NT2/D1 (cell line): Measurements from ENCODE around the gene SIRT3.

ENCODE experiments used
- DNase-seq: peaks from one replicate; pipeline ENCODE4 v3.0.0-alpha.2; 2011; ENCODE audit warnings: low read depth, low spot score
- H3K27me3 ChIP-seq: 2 replicates; pipeline ENCODE4 v1.6.0; 2011; ENCODE audit warnings: mild to moderate bottlenecking; ENCODE audit not compliant: insufficient read length, insufficient read depth
- H3K36me3 ChIP-seq: 2 replicates; pipeline ENCODE4 v1.6.1; 2011; ENCODE audit warnings: mild to moderate bottlenecking, low read length, mixed read lengths; ENCODE audit not compliant: insufficient read depth, insufficient read length
- H3K4me1 ChIP-seq: 2 replicates; pipeline ENCODE4 v1.5.1; 2011; ENCODE audit not compliant: insufficient read depth, insufficient read length
- H3K4me3 ChIP-seq: 2 replicates; pipeline ENCODE4 v1.5.1; 2011; ENCODE audit warnings: low read depth; ENCODE audit not compliant: insufficient read length
- H3K9ac ChIP-seq: 2 replicates; pipeline ENCODE4 v1.6.0; 2011; ENCODE audit warnings: low read depth; ENCODE audit not compliant: insufficient read length
- H3K9me3 ChIP-seq: 2 replicates; pipeline ENCODE4 v1.5.1; 2011; ENCODE audit warnings: mild to moderate bottlenecking, low read length; ENCODE audit not compliant: insufficient read depth
- SUZ12 ChIP-seq: IDR thresholded peaks from 2 replicates; pipeline ENCODE4 v1.6.1; 2011; ENCODE audit not compliant: insufficient read length, insufficient read depth; ENCODE audit errors: extremely low read depth
- YY1 ChIP-seq: IDR thresholded peaks from 2 replicates; pipeline ENCODE4 v1.6.1; 2011; ENCODE audit not compliant: insufficient read length, insufficient read depth
- ZNF274 ChIP-seq: IDR thresholded peaks from 2 replicates; pipeline ENCODE4 v1.6.1; 2011; ENCODE audit warnings: mild to moderate bottlenecking, low read depth, low read length

Gene SIRT3

DNA sequence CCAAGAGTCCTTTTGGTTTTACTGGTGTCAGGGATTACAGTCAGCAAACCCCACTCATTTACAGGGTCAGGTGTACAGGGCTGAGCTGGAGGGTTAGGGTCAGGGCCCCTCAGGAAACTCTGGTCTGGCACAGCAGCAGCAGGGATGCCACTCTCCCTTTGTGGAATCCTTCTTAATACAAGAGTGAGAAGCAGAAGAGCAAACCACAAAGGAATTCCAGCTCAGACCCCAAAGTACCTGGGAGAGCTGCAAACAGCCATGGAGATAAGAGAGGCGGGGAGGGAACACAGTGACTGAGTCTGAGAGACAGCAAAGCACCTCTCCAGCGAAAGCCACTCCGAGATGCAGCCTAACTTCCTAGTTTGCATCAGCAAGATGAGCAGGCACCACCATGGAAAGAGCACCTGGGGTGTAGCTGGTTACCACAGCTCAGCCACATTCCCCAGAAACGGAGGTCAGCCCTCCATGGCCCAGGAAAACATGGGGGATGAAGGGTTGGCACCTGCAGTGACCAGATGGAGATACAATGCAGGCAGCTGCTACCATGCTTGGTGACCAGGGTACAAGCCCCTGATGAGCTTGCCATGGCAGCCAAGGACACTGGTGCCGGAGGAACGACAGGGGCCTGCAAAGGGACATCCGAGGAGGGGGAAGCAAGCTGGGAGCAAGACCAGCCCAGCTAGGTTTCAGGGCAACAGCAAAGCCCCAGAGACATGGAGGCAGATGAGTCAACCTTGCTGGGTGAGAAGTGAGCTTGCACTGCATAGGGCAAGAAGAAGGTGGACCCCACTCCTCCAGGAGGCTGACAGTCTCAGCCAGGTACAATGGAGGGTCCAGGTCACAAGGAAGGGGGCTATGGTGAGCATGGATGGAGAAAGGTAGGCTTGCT, 32.8 kb downstream of the SIRT3 start:
- Histone ChIP-seq H3K9me3 (no peaks in the 10 kb centered on the region), H3K4me1 (peaks cover 10% of the 10 kb centered on the region), H3K36me3 (peaks cover 58% of the 10 kb centered on the region), H3K9ac (no peak overlapping the region), H3K4me3 (no peak overlapping the region), H3K27me3 (no peaks in the 10 kb centered on the region)
- TF ChIP-seq SUZ12 (no peak), ZNF274 (no peak), YY1 (no peak)
- no peak for DNase-seq

DNA sequence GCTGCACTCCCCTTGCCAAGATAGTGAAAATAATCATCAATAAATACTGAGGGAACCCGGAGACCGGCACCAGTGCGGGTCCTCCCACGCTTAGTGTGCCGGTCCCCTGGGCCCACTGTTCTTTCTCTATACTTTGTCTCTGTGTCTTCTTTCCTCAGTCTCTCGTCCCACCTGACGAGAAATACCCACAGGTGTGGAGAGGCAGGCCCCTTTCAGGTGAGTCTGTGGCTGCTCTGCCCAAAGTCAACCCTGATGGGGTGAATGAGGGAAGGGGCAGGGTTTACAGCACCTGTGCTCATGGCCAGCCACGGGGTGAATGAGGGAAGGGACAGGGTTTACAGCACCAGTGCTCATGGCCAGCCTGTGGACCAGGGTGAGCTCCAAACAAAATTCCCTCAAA, 33.7 kb downstream of the SIRT3 start:
- no peak overlapping the region for H3K4me3 ChIP-seq
- no peak for DNase-seq
- TF ChIP-seq SUZ12 (no peak), ZNF274 (no peak), YY1 (no peak)
- peaks cover 10% of the 10 kb centered on the region for H3K4me1 ChIP-seq
- no peaks in the 10 kb centered on the region for H3K9me3 ChIP-seq
- H3K9ac ChIP-seq: no peak overlapping the region
- no peaks in the 10 kb centered on the region for H3K27me3 ChIP-seq
- peaks cover 58% of the 10 kb centered on the region for H3K36me3 ChIP-seq

DNA sequence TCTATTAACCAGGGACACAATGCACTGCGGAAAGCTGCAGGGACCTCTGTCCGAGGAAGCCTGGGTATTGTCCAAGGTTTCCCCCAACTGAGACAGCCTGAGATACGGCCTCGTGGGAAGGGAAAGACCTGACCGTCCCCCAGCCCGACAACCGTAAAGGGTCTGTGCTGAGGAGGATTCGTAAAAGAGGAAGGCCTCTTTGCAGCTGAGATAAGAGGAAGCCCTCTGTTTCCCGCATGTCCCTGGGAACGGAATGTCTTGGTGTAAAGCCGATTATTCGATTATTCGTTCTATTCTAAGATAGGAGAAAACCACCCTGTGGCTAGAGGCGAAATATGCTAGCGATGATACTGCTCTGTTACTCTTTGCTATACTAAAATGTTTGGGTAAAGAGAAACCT, 34.2 kb downstream of the SIRT3 start:
- Histone ChIP-seq H3K27me3 (no peaks in the 10 kb centered on the region), H3K4me1 (peaks cover 10% of the 10 kb centered on the region), H3K4me3 (no peak overlapping the region), H3K36me3 (peaks cover 58% of the 10 kb centered on the region), H3K9ac (no peak overlapping the region), H3K9me3 (no peaks in the 10 kb centered on the region)
- no peak for TF ChIP-seq YY1
- no peak for DNase-seq

GRCh38 chr11:200224-201003, 35.7 kb downstream of the SIRT3 start:
- H3K9ac ChIP-seq: no peak overlapping the region
- DNase-seq: no peak
- TF ChIP-seq YY1 (no peak), ZNF274 (no peak), SUZ12 (no peak)
- no peaks in the 10 kb centered on the region for H3K9me3 ChIP-seq
- H3K27me3 ChIP-seq: no peaks in the 10 kb centered on the region
- no peak overlapping the region for H3K4me3 ChIP-seq
- peaks cover 50% of the 10 kb centered on the region for H3K36me3 ChIP-seq
- peaks cover 6% of the 10 kb centered on the region for H3K4me1 ChIP-seq

DNA sequence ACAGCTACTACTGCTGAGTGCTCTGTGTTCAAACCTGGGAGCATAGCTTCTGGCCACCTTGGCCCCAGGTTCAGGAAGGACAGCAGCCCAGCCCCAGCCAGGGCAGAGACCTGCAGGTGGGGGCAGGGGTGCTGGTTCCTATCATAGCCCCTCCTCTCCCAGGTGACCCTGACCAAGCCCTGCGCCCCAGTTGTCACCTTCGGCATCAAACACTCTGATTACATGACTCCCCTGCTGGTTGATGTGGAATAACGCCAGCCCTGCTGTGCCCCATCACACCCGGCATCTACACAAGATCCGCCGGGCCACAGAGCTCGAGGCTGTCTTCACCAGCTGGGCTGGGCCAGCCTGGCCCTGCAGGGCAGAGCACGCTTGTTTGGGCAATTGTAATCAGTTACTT, 36.4 kb downstream of the SIRT3 start:
- TF ChIP-seq YY1 (no peak), ZNF274 (no peak), SUZ12 (no peak)
- DNase-seq: no peak

GRCh38 chr11:199004-199581, 37.0 kb downstream of the SIRT3 start:
- Histone ChIP-seq H3K9me3 (no peaks in the 10 kb centered on the region), H3K9ac (no peak overlapping the region), H3K4me1 (peaks cover 6% of the 10 kb centered on the region), H3K27me3 (no peaks in the 10 kb centered on the region), H3K4me3 (no peak overlapping the region), H3K36me3 (peaks cover 37% of the 10 kb centered on the region)
- TF ChIP-seq SUZ12 (no peak), ZNF274 (no peak), YY1 (no peak)
- no peak for DNase-seq

More for the DNA sequence above, 36.4 kb downstream of the SIRT3 start:
- no peak overlapping the region for H3K4me3 ChIP-seq
- peaks cover 6% of the 10 kb centered on the region for H3K4me1 ChIP-seq
- no peak overlapping the region for H3K9ac ChIP-seq
- no peaks in the 10 kb centered on the region for H3K27me3 ChIP-seq
- peaks cover 44% of the 10 kb centered on the region for H3K36me3 ChIP-seq
- no peaks in the 10 kb centered on the region for H3K9me3 ChIP-seq

GRCh38 chr11:198236-198806, 37.8 kb downstream of the SIRT3 start:
- Histone ChIP-seq H3K36me3 (peaks cover 29% of the 10 kb centered on the region), H3K4me3 (no peak overlapping the region), H3K4me1 (no peaks in the 10 kb centered on the region), H3K27me3 (no peaks in the 10 kb centered on the region), H3K9me3 (no peaks in the 10 kb centered on the region), H3K9ac (no peak overlapping the region)
- TF ChIP-seq ZNF274: no peak
- TF ChIP-seq SUZ12: no peak
- DNase-seq: no peak
